HL-60/S4 (cell line): ENCODE data around the gene PAK6.

Experiments
- in situ Hi-C: fragments of 300-500 bp; cut with MboI; formaldehyde crosslinking; loops from 2 replicates; pipeline ENCODE4 v1.14.3; 2022; ENCODE audit warnings: low sequenced_read_pairs

PAK6 gene

DNA sequence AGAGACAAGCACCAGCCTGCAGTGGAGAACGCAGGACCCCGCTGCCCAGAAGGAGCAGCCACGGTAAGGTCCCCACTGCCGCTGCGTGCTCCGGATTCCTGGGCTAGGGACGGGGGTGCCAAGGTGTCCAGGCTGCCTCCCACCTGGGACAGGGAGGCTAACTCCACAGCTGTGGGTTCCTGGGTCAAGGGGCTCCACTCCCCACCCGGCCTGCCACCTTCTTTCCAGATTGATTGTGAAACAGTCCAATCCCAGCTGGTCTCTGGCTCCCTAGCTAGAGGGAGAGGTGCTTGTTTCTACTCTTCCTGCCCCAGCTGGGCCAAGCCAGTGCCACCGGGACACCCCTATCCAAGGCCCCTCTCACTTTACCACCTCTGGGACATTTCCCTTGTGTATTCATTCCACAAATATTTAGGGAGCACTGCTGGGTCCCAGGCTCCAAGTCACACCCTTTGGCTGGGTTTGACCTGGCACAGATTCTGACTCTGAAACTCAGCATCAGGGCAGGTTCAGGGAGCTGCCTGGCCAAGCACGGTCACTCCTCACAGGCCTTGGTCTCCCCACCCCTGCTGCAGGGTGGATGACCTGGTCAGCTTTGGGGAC lies 1.9 kb downstream of the PAK6 start:
- in situ Hi-C loops, result no loop called here

DNA sequence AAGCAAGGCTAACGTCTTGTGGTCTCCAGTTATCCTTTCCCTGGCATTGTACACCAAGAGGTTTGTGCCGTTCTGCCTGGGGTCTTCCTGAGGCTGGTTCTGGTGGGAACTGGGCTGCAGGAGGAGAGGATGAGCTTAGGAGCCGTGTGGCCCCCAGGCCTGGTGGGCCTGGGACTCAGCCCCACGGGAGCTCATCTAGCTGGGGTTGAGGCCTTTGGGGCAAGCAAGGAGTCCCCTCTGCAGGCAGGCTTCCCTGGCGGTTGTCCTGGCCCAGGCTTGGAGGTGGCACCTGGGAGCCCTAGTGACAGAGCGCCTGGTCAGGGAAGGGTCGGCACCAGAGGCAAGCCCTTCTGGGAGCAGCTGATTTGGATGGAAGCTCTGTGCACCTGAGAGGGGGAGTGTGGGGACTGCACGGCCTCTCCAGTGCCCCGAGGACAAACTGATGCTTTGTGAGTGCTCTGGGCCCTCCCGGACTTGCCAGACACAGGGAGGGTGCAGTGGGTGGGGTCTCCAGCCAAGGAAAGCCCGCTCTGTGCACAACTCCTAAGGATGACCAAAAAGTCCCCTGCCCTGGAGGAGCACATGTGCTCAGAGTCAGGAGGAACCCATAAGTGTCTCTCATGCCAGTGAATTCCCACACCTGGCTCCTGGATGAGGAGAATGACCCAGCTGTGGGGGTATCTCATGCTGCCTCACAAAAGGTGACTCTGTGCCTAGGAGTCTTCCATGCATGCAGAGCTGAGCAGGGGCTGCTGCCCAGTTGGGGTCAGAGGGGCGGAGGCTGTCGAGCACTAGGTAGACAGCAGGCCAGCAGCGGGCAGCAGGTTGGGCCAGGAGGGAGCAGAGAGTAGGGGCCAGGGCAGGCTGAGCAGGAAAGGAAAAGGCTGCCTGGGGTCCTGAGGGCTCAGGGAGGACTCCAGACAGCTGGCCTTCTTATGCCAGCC lies 2.7 kb downstream of the PAK6 start:
- in situ Hi-C loops, result no loop called here

DNA sequence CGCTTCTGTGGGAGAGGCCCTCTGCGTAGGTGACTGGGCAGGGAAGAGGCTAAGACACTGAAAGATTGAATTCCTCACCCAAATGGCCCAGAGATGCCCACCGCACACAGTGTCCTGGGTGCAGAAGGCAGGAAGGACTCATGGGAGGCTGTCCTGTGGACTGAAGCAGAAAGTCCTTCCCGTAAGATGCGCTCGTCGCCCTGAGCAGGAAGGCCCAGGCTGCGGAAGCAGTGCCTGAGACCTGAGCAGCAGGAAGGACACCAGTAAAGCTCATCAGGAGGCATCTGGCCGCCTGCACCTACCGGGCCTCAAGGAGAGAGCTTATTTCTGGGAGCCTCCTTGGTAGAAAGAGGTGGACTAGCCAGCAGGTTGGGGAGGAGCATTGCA lies 3.3 kb downstream of the PAK6 start:
- in situ Hi-C loops, result no loop called here

DNA sequence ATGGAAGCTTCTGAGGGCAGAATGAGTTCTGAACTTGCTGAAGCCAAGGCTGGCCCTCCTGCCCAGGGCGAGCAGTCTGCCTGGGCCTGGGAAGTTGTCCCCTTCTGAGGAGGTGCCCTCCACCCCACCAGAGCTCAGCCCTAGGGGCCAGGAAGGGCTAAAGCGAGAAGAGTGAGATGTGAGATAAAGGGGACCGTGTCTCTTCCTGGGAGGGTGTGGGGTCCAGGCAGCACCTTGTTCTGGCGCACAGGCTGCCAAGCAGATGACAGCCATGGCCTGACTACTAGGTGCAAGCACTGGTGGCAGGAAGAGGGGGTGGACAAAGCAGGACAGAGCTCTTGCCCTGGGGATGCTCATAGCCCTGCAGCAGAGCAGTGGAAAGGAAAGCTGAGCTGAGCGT lies 3.7 kb downstream of the PAK6 start:
- in situ Hi-C loops, result no loop called here

DNA sequence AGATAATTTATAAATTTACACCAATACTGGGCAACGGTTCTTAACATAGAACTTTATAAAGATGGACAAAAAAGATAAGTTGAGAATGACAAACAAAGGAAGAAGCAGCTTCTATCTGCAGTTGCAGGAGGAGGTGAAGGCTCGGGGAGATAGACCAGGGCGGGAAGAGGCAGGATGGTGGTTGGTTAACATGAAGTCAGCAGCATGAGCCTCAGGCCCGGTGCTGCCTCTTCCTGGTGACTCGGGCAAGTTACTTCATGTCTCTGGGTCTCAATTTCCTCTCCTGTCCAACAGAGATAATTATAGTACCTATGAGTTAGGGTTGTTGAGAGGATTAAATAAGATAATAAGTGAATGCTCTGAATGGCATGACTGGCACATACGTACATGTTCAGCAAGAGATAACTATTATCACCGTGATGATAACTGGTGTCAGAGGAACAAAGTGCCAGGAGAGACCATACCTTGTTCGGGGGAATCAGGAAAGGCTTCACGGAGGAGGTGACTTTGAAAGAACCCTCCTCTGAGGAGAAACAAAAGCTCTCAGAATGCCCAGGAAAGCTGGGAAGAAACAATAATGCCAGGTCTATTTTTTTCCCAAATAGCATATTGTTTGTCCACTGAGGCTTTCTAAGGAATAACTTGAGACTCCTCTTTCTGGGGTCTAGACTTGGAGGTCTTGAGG lies 4.4 kb downstream of the PAK6 start:
- in situ Hi-C loops, result no loop called here

DNA sequence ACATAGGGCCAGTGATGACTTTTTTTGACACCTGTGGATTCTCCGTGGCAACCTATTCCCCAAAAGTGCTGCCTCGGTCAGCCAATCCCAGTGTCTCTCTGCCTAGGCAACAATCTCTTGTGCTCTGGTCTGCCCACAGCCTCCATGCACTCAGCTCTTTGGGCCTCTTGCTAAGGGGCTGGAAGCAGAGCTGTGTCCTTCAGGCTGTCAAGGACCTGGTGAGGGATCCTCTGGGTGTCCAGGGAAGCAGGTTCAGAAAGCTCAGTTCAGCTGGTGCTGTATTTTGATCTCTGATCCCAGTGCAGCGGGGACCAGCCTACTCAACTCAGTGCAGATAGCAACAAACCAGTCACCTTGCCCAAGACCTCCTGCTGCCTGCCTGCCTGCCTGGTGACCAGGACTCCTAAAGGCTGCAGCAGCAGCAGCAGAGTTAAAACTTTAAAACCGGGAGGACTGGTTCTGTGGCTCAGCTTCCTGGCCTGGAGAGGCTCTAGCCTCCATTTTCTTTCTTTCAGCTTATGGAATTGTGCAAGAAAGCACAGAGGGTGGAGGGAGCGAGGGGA lies 6.2 kb downstream of the PAK6 start:
- in situ Hi-C loops, result no loop called here

DNA sequence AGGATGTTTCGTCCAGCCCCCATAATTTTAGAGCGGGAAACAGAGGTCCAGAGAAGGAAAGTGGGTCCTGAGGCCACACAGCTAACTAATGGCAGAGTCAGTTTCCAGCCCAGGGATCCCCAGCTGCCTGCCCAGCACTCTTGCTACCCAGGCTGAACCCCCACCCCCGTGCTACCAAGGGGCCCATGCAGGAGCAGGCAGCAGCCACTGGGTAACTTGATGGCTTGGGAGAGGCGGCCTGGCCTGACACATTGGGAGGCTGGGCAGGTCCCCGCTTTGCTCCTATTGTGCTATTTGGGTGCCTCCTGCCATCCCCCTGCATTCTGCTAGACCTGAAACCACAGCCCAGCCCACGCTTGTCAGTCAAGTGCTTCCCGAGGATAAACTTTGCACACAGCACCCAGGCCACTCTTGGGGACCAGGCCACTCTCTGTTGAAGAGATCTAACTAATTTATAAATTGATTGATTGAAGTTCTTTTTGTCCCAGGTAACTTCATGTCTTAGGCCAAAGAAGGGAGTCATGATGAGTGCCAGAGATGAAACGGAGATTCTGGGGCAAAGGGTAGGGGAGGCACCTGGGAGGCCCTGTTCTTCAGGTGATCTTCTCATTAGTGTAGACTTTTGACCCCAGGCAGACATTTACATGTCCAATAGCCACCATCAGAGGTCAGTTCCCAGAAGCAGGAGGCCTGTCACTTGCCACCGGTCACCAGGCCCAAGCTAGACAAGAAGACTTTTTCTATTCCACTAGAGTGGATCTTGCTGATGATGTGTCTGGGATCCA lies 7.0 kb downstream of the PAK6 start:
- in situ Hi-C loops, result no loop called here

DNA sequence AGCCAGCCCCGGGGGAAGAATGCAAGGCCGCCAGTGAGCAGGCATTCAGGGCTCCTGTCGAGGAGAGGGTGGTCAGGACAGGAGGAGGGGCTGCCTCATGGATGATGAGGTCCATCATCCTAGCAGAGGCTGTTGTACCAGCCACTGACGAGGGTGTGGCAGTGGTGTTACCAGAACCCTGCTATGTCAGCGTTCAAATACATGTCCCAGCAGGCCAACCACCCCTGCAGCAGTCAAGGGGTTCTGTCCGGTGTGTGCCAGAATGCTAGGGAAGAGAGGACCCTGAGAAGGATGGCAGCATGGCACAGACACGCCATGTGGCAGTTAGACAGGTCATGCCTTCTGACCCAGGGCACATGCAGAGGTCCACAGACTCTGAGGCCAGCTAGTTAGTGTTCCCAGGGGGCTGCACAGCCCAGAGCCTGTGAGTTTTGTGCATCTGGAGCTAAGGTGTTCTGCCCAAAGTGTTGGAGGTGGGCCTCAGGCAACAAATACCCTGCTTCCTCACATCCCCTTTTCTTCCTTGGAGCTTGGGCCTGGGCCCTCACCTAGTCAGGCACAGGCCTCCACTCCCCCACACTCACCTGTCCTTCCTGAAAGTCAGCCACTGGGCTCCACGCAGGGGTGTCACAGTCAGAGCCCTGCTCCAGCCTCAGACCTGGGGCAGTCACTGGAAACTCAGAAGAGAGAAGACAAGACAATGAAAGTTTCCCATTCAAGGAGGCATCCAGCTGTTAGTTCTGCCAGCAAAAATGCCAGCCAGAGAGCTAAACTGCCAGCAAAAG lies 7.8 kb downstream of the PAK6 start:
- in situ Hi-C loops, result no loop called here

DNA sequence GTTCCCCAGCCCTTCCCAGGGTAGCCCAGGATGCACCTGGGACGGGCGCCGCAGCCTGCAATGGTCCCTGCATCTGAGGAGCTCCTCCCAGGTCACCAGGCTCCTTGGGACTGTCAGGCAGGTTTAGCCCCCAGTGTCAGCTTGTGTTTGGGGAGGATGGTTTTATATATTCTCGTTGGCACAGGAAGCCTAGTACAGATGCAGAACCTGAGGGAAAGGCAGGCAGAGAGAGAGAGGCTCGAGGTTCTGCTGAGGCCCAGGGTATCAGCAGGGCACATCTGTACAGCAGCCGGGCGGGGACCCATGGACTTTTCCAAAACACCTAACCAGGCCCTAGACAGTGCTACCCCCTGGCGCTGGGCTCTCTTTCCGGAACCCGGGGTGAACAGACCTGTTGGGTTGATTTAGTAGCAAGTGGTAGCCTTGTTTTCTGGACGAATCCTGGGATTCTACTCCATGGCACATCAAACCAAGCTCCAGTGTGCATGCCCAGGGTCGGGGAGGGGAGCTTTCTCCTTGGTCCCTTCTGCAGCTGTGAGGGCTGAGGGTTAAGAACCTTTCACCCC lies 8.6 kb downstream of the PAK6 start:
- in situ Hi-C loops, result no loop called here

DNA sequence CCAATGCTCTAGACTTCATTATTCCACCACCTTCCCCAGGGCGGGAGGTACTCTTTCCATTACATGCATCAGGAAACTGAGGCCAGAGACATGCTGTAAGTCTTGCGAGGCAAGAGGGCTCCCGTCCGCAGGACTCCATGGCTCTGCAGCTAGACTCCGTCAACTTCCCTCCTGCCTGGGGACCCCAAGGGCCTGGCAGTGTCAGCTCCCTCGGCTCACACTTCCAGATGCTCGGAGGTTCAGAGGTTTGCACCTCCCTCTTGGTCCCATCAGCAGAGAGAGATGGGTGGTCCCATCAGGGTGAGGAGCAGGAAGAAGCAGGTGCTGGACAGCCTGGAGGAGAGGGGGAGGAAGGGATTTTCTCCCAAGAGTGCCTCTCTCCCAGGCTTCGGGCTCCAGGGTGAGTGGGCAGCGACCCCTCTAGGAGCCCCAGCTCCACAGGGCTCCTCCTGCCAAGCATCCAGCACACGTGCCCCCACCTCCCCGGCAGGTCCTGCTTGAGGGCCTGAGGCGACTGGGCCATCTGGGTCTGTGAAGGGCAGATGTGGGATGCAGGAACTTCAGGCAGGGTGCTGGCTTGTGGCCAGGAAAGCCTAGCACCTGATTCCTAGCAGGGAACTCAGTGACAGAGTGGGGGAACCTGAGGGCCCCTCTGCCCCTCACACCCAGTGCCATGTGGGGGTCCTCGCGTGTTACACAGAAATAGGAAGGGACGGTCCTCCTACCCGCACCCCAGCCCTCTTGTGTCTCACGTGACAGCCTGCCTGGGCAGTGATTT lies 9.3 kb downstream of the PAK6 start:
- in situ Hi-C loops, result no loop called here

DNA sequence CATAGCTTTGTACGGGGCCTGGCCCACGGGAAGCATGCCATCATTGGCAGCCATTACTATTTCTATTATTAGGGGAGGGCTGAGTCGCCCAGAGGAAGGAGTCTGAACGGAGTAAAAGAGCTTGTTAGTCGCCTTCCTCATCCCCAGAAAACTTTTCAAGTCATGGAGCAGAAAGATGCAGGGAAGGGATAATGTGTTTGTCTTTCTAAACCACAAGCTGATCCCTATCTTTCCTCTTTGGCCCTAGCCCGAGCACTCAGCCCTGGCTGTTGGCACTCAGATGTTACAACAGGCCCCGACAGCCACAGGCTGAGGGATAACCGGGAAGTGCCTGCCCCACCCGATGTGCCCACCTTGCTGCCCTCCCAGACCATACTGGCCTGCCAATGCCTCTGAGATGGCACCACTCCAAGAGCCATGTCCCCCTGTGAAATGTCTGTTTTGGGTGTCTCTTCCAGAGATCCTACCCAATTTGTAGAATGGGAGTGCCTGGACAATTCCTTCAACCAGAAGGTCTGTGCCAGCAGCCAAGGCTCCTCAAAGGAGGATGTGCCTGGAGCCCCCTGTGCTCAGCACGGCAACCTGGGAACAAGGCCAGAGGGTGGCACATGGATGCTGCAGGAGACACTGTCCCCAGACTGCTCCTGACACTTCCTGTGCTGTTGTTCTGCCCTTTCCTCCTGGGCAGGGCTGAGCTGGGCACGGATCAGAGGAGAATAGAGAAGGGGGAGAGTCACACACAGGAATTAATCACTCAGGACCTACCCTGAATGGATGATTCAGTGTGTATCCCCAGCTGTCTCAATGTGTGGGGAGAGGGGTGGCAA lies 10.8 kb downstream of the PAK6 start:
- in situ Hi-C loops, result loop anchor here (25.0 kb wide), 1 partner anchor 462 kb away; the partner anchor contains the start of gene FSIP1

DNA sequence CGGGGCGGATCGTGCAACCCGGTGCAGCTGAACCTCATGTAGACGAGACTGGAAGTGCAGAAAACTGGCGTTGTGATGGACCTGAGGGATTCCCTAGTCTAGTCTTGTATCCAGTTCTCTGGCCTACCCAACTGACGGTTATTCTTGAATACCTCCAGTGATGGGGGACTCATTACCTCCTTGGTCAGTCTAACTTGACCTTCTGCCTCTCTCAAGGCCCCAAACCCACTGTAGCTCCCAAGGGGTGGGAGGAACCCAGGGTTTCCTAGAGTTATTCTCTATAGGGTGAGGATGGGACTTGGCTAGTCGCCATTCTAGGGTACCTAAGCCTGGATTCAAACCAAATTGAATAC lies 11.4 kb downstream of the PAK6 start:
- in situ Hi-C loops, result loop anchor here (25.0 kb wide), 1 partner anchor 463 kb away; the partner anchor contains the start of gene FSIP1

DNA sequence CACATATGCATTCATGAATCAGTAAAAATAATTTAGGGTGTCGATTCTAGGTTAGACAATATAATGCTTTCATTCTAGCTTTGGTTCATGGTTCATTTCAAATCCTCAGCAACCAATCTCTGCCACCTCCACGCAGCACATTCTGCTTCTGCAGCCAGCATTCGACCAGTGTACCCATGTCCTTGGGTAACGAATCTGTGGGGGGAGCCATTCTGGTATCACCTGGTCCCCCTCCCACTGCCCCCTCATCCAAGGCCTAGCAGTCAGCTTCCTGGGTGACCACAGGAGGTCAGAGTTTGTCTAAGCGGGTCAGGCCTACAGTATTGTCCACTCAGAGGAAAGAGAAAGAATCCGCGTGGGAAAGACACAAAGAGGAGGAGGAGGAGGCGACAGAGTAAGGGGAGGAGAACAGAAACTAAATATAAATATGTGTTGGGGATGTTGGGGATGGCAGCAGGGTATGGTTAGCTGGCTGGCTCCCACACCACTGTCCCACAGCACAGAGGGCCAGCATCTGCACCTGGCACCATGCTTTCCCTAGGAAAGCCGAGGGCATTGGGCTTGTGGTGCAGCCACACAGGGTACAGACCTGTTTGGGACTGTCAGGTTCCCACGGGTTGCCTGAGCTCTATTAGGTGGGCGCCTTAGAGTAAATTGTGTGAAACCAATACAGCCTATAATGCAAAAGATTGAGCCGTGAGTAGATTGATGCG lies 12.1 kb downstream of the PAK6 start:
- in situ Hi-C loops, result loop anchor here (25.0 kb wide), 1 partner anchor 464 kb away; the partner anchor contains the start of gene FSIP1

DNA sequence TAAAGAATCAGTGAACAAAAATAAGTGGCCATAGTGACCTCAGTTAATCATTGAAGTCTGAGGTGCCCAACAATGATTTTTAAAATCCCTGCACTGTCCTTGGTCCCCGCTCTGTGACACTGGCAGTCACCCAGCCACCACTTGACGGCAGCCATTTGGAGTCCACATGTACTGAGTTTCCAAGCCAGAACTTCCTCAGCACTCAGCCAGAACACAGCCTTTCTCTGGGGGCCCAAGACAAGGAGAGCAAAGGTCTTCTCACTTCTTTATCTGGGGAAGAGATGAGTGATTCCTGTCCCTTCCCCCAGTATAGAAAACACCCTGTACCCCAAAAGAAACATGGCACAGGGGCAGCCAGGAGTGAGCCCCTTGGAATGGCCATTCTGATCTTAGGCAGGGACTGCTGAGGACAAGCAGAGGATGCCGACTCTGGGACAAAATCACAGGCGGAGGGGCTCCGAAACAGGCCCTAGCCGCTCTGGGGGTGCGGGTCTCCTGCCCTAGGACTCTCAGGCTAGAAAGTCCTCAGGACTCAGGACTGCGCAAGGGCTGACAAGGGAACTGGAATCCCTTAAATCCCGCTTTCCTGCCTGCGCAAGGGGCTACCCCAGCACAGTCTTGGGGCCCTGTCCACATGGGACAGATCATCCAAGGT lies 12.8 kb downstream of the PAK6 start:
- in situ Hi-C loops, result loop anchor here (25.0 kb wide), 1 partner anchor 464 kb away; the partner anchor contains the start of gene FSIP1

DNA sequence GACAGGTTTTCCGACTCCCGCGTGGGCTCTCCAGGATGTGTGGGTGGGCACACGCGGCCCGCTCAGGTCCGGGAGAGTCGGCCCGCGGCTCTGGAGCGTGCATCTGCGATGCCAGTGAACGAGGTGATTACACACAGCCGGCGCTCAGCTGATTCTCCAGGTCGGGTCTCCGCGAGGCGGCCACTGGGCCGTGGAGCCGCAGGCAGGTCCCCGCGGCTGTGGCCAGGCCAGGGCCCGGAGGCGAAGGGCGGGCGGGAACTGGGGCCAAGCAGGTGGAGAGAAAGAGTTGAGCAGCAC lies 13.2 kb downstream of the PAK6 start:
- in situ Hi-C loops, result loop anchor here (25.0 kb wide), 1 partner anchor 465 kb away; the partner anchor contains the start of gene FSIP1

DNA sequence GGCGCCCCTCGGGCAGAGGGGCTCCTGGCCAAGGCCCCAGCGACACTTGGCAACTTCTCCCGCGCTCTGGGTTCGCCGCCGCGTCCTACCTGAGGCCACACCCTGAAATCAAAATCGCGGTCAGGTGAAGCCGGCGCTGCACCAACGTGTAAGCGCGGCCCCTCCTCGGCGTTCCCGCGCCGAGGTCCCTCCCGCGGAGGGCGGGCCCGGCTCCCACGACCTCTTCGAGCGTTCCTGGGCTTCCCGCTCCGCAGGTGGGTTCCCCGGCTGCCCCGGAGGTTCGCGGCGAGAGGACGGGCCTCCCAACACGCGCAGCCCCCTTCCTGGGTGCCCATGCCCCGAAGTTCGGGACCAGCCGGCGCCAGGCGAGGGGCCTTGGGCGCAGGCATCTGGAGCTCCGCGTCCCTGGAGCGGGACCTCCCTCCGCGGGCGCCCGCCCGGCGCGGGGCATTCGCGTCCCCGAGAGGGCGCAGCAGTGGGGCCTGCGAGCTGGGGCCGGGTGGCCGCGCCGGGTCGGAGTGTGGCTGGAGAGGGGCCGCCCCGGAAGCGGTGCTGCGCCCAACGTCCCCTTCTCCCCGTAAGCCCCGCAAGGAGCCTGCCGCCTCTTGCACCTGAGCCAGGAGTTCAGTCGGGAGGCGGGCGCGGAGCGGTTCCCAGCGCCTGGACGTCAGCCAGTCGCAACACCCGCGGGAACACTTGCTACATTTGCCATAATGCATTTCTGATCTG lies 13.7 kb downstream of the PAK6 start:
- in situ Hi-C loops, result loop anchor here (25.0 kb wide), 1 partner anchor 465 kb away; the partner anchor contains the start of gene FSIP1
